ENCODE results near the gene RAPGEF3. TPM values are rescaled to one million over a fixed set of nuclear protein-coding genes. Genes with fewer than 3 reads are reported as not detected.

Gene RAPGEF3
- polyA plus RNA-seq, 4 donors: 2.5 to 19.8 (median 4.3) TPM

GRCh38 chr12:47687636-47688035 is 71.0 kb downstream of the RAPGEF3 start:
- no peak overlapping the region for H3K4me3 ChIP-seq (ENCODE audit: low read depth in 1 of 3, low read length in 3 of 3)
- no peaks in the 10 kb centered on the region for H3K27me3 ChIP-seq (ENCODE audit: control insufficient read depth in 3 of 3, insufficient read depth in 3 of 3, low read length in 3 of 3)
- H3K36me3 ChIP-seq (ENCODE audit: control insufficient read depth in 3 of 3, insufficient read depth in 2 of 3, low read depth in 1 of 3, low read length in 3 of 3): peaks cover 0 to 9% (median 6%) of the 10 kb centered on the region in 3 donors
- H3K9me3 ChIP-seq (ENCODE audit: control insufficient read depth in 2 of 2, insufficient read depth in 1 of 2, low read depth in 1 of 2, low read length in 1 of 2): peaks cover 0 to 2% of the 10 kb centered on the region in 2 donors
- no peak for FAIRE-seq
- 69 to 93% (median 86%) methylated on average over 3 of the region's 3 CpGs for WGBS, 3 donors
- DNase-seq: no peak
- no peak overlapping the region for H3K27ac ChIP-seq (ENCODE audit: low read depth in 1 of 3, low read length in 2 of 3)
- no peaks in the 10 kb centered on the region for H3K4me1 ChIP-seq (ENCODE audit: control insufficient read depth in 3 of 3, insufficient read depth in 2 of 3, low read depth in 1 of 3, low read length in 2 of 3)

- Histone ChIP-seq H3K9me3 (ENCODE audit: control insufficient read depth in 2 of 2, insufficient read depth in 1 of 2, low read depth in 1 of 2, low read length in 1 of 2) (no peaks in the 10 kb centered on the region), H3K27me3 (ENCODE audit: control insufficient read depth in 3 of 3, insufficient read depth in 3 of 3, low read length in 3 of 3) (no peaks in the 10 kb centered on the region), H3K27ac (ENCODE audit: low read depth in 1 of 3, low read length in 2 of 3) (no peak overlapping the region), H3K36me3 (ENCODE audit: control insufficient read depth in 3 of 3, insufficient read depth in 2 of 3, low read depth in 1 of 3, low read length in 3 of 3) (peaks cover 0 to 7% (median 6%) of the 10 kb centered on the region in 3 donors), H3K4me1 (ENCODE audit: control insufficient read depth in 3 of 3, insufficient read depth in 2 of 3, low read depth in 1 of 3, low read length in 2 of 3) (no peaks in the 10 kb centered on the region), H3K4me3 (ENCODE audit: low read depth in 1 of 3, low read length in 3 of 3) (no peak overlapping the region)
- WGBS, 3 donors: 76 to 78% (median 76%) methylated on average over 4 of the region's 4 CpGs
- DNase-seq (peak; percentile 6 to 41), FAIRE-seq (peak; percentile 39)
Measured at GRCh38 chr12:47686645-47687240, 71.9 kb downstream of the RAPGEF3 start.

Other genes starting within 250 kb of the RAPGEF3 start
- 10 to 100 TPM in 3 of 4 donors, 1 to 10 TPM in 1; 8.7 to 25.6 (median 14.4) TPM for gene RPAP3, start 52.9 kb downstream of the RAPGEF3 start, polyA plus RNA-seq
- gene ENDOU, start 33.4 kb downstream of the RAPGEF3 start, polyA plus RNA-seq: 1 to 10 TPM in 1 of 4 donors, under 1 TPM in 1, not detected in 2; 0.30 to 2.1 TPM
- 10 to 100 TPM in 1 of 4 donors, 1 to 10 TPM in 3; 5.1 to 12.1 (median 7.5) TPM for gene SLC48A1, start 14.4 kb upstream of the RAPGEF3 start, polyA plus RNA-seq
- gene HDAC7, start 61.0 kb upstream of the RAPGEF3 start, polyA plus RNA-seq: 10 to 100 TPM in 2 of 4 donors, 1 to 10 TPM in 2; 2.2 to 30.3 (median 15.3) TPM
- gene VDR, start 146.1 kb upstream of the RAPGEF3 start, polyA plus RNA-seq: 10 to 100 TPM; 16.6 to 61.0 (median 41.9) TPM
- 100 to 1,000 TPM; 140 to 234 (median 177) TPM for gene TMEM106C, start 204.7 kb upstream of the RAPGEF3 start, polyA plus RNA-seq
- gene COL2A1, start 245.6 kb upstream of the RAPGEF3 start, polyA plus RNA-seq: 10 to 100 TPM in 1 of 4 donors, under 1 TPM in 1, not detected in 2; 0.19 to 65.7 TPM

Measured in small intestine (tissue), 7 donors.